ENCODE results near the gene ASB5. TPM values are rescaled to one million over a fixed set of nuclear protein-coding genes. Genes with fewer than 3 reads are reported as not detected.

Gene ASB5
- total RNA-seq, 1 experiment from 2014 or later: not detected

DNA sequence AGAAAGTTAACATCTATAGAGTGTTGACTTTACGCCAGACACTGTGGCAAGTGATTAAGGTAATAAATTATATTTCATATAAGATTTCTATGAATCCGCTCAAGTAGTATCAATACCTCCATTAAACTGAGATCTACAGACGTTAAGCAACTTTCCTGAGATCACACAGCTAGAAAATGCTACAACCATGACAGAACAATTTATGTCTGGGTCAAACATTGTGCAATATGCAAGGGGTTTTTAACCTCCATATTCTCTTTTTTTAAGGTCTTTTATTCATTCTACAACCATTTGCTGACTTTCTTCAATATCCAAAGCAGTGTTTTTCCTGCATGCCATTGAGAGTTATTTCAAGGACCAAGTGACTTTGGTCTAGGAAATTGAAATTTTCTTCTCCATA lies 10.9 kb downstream of the ASB5 start:
- POLR2A ChIA-PET: no interaction called here
- DNase-seq (ENCODE audit: unreplicated experiment): no peak
- Mint-ChIP-seq H3K9me3 (ENCODE audit: unreplicated experiment) (no peaks in the 10 kb centered on the region), H3K36me3 (ENCODE audit: insufficient read depth, unreplicated experiment) (no peaks in the 10 kb centered on the region), H3K27ac (ENCODE audit: low read depth, unreplicated experiment) (no peak overlapping the region), H3K27me3 (ENCODE audit: insufficient read depth, unreplicated experiment) (no peaks in the 10 kb centered on the region), H3K4me1 (ENCODE audit: insufficient read depth, unreplicated experiment) (peaks cover 4% of the 10 kb centered on the region), H3K4me3 (ENCODE audit: unreplicated experiment) (no peak overlapping the region)
- intact Hi-C loops (cut with micrococcal nuclease): loop anchor here (10.0 kb wide), 1 partner anchor 943 kb away; no protein-coding TSS in a partner anchor
- BruUV-seq (replicated peaks): no TSS peak
- TF ChIP-seq, protein P1, sequence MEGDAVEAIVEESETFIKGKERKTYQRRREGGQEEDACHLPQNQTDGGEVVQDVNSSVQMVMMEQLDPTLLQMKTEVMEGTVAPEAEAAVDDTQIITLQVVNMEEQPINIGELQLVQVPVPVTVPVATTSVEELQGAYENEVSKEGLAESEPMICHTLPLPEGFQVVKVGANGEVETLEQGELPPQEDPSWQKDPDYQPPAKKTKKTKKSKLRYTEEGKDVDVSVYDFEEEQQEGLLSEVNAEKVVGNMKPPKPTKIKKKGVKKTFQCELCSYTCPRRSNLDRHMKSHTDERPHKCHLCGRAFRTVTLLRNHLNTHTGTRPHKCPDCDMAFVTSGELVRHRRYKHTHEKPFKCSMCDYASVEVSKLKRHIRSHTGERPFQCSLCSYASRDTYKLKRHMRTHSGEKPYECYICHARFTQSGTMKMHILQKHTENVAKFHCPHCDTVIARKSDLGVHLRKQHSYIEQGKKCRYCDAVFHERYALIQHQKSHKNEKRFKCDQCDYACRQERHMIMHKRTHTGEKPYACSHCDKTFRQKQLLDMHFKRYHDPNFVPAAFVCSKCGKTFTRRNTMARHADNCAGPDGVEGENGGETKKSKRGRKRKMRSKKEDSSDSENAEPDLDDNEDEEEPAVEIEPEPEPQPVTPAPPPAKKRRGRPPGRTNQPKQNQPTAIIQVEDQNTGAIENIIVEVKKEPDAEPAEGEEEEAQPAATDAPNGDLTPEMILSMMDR (IDR thresholded peaks at IDR 0.05; ENCODE audit: unreplicated experiment): no peak
- CTCF ChIA-PET: no interaction called here

DNA sequence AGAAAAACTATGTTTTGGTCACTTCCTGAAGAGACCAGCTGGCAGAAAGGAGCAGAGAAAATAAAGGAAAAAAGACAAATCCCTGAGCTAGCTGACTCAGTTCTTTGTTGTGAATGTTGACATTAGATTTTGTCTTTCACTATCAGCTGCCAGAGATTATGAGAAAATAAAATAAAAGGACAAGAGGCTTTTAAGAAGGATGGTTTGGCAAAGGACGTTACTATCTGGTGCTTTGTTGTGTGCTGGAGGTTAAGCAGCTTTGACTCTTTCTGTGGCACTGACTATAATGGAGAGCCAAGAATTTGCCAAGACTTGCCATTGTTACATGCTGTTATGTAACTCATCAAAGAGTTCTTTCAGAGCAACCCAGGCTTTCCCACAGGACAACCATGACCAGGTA lies 12.1 kb downstream of the ASB5 start:
- no peaks in the 10 kb centered on the region for H3K9me3 Mint-ChIP-seq (ENCODE audit: unreplicated experiment)
- peaks cover 4% of the 10 kb centered on the region for H3K4me1 Mint-ChIP-seq (ENCODE audit: insufficient read depth, unreplicated experiment)
- TF ChIP-seq, protein P1 (IDR thresholded peaks at IDR 0.05; ENCODE audit: unreplicated experiment): no peak

DNA sequence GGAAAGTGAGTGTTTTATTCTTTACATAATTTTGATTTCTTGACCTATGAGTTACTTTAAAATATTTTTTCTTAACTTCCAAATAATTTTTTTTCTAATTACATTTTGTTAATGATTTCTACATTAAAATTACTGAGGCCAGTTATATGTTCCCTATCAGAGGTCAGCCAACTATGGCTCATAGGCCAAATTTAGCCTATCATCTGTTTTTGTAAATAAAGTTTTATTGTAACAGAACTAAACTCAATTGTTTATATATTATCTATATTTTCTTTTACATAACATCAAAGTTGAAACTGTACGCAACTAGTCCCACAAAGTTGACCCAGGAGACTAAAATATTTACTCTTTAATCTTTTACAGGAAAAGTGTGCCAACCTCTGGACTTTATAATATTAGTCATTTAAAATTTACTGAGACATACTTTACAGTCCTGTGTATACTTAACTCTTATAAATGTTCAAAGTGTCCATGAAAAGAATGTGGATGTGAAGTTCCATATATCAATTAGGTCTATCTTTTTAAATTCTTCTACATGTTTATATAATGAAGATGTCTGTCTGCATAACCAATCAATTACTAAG lies 26.2 kb downstream of the ASB5 start:
- intact Hi-C loops (cut with micrococcal nuclease): no loop called here
- H3K27me3 Mint-ChIP-seq (ENCODE audit: insufficient read depth, unreplicated experiment): no peaks in the 10 kb centered on the region
- no peaks in the 10 kb centered on the region for H3K36me3 Mint-ChIP-seq (ENCODE audit: insufficient read depth, unreplicated experiment)
- no peak for DNase-seq (ENCODE audit: unreplicated experiment)
- POLR2A ChIA-PET: no interaction called here
- no TSS peak for BruUV-seq (replicated peaks)
- CTCF ChIA-PET: no interaction called here
- no peaks in the 10 kb centered on the region for H3K9me3 Mint-ChIP-seq (ENCODE audit: unreplicated experiment)
- H3K27ac Mint-ChIP-seq (ENCODE audit: low read depth, unreplicated experiment): no peak overlapping the region
- TF ChIP-seq, protein P1 (IDR thresholded peaks at IDR 0.05; ENCODE audit: unreplicated experiment): no peak
- no peaks in the 10 kb centered on the region for H3K4me1 Mint-ChIP-seq (ENCODE audit: insufficient read depth, unreplicated experiment)
- no peak overlapping the region for H3K4me3 Mint-ChIP-seq (ENCODE audit: unreplicated experiment)

More for the DNA sequence above, 12.1 kb downstream of the ASB5 start:
- Mint-ChIP-seq H3K27ac (ENCODE audit: low read depth, unreplicated experiment) (no peak overlapping the region), H3K4me3 (ENCODE audit: unreplicated experiment) (no peak overlapping the region), H3K27me3 (ENCODE audit: insufficient read depth, unreplicated experiment) (no peaks in the 10 kb centered on the region), H3K36me3 (ENCODE audit: insufficient read depth, unreplicated experiment) (no peaks in the 10 kb centered on the region)
- POLR2A ChIA-PET: interaction anchor here (0.7 kb wide), 2 partner anchors 17 to 838 kb away, joined by 3 to 4 read pairs; no protein-coding TSS in a partner anchor
- no TSS peak for BruUV-seq (replicated peaks)
- CTCF ChIA-PET: interaction anchor here (1.4 to 2.5 kb wide), 2 partner anchors 10 to 21 kb away, joined by 3 to 9 read pairs; no protein-coding TSS in a partner anchor
- intact Hi-C loops (cut with micrococcal nuclease): loop anchor here (10.0 kb wide), 1 partner anchor 942 kb away; no protein-coding TSS in a partner anchor
- DNase-seq (ENCODE audit: unreplicated experiment): no peak

DNA sequence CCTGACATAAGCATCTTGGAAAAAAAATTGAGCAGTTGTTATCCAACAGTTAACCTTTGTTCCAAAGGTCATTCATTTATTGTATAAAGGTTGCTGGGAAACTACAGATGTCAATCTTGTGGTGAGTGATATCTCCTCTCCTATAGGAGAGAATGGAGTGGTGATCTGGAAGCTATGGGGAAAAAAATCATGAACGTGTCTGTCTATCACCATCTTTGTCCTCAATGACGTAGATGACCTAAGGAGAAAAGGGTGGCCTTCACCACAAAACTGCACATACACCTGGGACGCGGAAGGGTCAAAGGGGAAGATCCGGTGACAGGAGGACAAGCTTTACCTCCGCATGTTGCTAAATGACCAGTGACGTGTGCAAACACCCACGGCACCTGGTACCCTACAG lies 27.3 kb downstream of the ASB5 start:
- TF ChIP-seq, protein P1 (IDR thresholded peaks at IDR 0.05; ENCODE audit: unreplicated experiment): no peak
- Mint-ChIP-seq H3K4me3 (ENCODE audit: unreplicated experiment) (no peak overlapping the region), H3K36me3 (ENCODE audit: insufficient read depth, unreplicated experiment) (no peaks in the 10 kb centered on the region), H3K27me3 (ENCODE audit: insufficient read depth, unreplicated experiment) (no peaks in the 10 kb centered on the region), H3K4me1 (ENCODE audit: insufficient read depth, unreplicated experiment) (no peaks in the 10 kb centered on the region), H3K9me3 (ENCODE audit: unreplicated experiment) (no peaks in the 10 kb centered on the region), H3K27ac (ENCODE audit: low read depth, unreplicated experiment) (no peak overlapping the region)
- DNase-seq (ENCODE audit: unreplicated experiment): no peak
- intact Hi-C loops (cut with micrococcal nuclease): no loop called here
- ChIA-PET POLR2A (no interaction called here), CTCF (no interaction called here)
- no TSS peak for BruUV-seq (replicated peaks)
